Measurements from ENCODE around the gene FICD. TPM values are rescaled to one million over a fixed set of nuclear protein-coding genes. Genes with fewer than 3 reads are reported as not detected.
A peak's percentile ranks its signal among the peaks of the same experiment; 100 is the strongest.

Gene FICD
- total and polyA plus RNA-seq, 2 of the 13 experiments (the other 11 are each of a cell fraction or from before 2014, with no cell fraction given) = 0.99 to 3.0 TPM

- TF ChIP-seq CEBPZ (IDR thresholded peaks at IDR 0.05; ENCODE audit: low read length) (no peak), ZNF550 (CRISPR knock-in tag; IDR thresholded peaks at IDR 0.05; ENCODE audit: borderline replicate concordance) (no peak), YEATS2 (CRISPR knock-in tag; IDR thresholded peaks at IDR 0.05; ENCODE audit: borderline replicate concordance) (peak; percentile 72), ZBTB49 (CRISPR knock-in tag; IDR thresholded peaks at IDR 0.05; ENCODE audit: borderline replicate concordance) (no peak), ARNTL (CRISPR knock-in tag; IDR thresholded peaks at IDR 0.05) (no peak), ATF1 (CRISPR knock-in tag; IDR thresholded peaks at IDR 0.05) (peak; percentile 85), GTF2F1 (IDR thresholded peaks at IDR 0.05; ENCODE audit: low read length) (no peak), NR1H2 (CRISPR knock-in tag; IDR thresholded peaks at IDR 0.05; ENCODE audit: borderline replicate concordance, low read depth) (no peak; the same call in 1 of the 2 replicates), ZNF674 (CRISPR knock-in tag; IDR thresholded peaks at IDR 0.05; ENCODE audit: low read depth) (no peak), POGZ (CRISPR knock-in tag; IDR thresholded peaks at IDR 0.05) (no peak), ZFX (CRISPR knock-in tag; IDR thresholded peaks at IDR 0.05; ENCODE audit: low read depth) (peak; percentile 85)
- TF ChIP-seq, protein P1, sequence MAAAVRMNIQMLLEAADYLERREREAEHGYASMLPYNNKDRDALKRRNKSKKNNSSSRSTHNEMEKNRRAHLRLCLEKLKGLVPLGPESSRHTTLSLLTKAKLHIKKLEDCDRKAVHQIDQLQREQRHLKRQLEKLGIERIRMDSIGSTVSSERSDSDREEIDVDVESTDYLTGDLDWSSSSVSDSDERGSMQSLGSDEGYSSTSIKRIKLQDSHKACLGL (CRISPR knock-in tag; IDR thresholded peaks at IDR 0.05) = no peak
- TF ChIP-seq, protein P2, sequence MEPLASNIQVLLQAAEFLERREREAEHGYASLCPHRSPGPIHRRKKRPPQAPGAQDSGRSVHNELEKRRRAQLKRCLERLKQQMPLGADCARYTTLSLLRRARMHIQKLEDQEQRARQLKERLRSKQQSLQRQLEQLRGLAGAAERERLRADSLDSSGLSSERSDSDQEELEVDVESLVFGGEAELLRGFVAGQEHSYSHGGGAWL (CRISPR knock-in tag; IDR thresholded peaks at IDR 0.05) = no peak
- TF ChIP-seq, protein P3, sequence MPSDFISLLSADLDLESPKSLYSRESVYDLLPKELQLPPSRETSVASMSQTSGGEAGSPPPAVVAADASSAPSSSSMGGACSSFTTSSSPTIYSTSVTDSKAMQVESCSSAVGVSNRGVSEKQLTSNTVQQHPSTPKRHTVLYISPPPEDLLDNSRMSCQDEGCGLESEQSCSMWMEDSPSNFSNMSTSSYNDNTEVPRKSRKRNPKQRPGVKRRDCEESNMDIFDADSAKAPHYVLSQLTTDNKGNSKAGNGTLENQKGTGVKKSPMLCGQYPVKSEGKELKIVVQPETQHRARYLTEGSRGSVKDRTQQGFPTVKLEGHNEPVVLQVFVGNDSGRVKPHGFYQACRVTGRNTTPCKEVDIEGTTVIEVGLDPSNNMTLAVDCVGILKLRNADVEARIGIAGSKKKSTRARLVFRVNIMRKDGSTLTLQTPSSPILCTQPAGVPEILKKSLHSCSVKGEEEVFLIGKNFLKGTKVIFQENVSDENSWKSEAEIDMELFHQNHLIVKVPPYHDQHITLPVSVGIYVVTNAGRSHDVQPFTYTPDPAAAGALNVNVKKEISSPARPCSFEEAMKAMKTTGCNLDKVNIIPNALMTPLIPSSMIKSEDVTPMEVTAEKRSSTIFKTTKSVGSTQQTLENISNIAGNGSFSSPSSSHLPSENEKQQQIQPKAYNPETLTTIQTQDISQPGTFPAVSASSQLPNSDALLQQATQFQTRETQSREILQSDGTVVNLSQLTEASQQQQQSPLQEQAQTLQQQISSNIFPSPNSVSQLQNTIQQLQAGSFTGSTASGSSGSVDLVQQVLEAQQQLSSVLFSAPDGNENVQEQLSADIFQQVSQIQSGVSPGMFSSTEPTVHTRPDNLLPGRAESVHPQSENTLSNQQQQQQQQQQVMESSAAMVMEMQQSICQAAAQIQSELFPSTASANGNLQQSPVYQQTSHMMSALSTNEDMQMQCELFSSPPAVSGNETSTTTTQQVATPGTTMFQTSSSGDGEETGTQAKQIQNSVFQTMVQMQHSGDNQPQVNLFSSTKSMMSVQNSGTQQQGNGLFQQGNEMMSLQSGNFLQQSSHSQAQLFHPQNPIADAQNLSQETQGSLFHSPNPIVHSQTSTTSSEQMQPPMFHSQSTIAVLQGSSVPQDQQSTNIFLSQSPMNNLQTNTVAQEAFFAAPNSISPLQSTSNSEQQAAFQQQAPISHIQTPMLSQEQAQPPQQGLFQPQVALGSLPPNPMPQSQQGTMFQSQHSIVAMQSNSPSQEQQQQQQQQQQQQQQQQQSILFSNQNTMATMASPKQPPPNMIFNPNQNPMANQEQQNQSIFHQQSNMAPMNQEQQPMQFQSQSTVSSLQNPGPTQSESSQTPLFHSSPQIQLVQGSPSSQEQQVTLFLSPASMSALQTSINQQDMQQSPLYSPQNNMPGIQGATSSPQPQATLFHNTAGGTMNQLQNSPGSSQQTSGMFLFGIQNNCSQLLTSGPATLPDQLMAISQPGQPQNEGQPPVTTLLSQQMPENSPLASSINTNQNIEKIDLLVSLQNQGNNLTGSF (CRISPR knock-in tag; IDR thresholded peaks at IDR 0.05) = no peak
Measured at GRCh38 chr12:108560752-108561719, 46.0 kb downstream of the FICD start, which contains the start of gene SART3 (continued).

Measured in HepG2 (cell line).